Neural cell (in vitro differentiated cells): ENCODE measurements around the gene TXLNB. TPM values are rescaled to one million over a fixed set of nuclear protein-coding genes. Genes with fewer than 3 reads are reported as not detected.

Experiments used
- H2AFZ ChIP-seq: fragments of 200-600, 300-800 bp; sonication (generic), shearing (Covaris generic); 2 replicates; pipeline ENCODE4 v1.6.0; 2014; ENCODE audit warnings: low read depth, mild to moderate bottlenecking, antibody characterized with exemption, low read length, moderate library complexity
- H3F3A ChIP-seq: fragments of 200-600 bp; shearing (Covaris generic); 2 replicates; pipeline ENCODE4 v1.6.1; 2016; ENCODE audit warnings: mild to moderate bottlenecking, moderate library complexity, mixed read lengths, antibody characterized with exemption, low read length; ENCODE audit not compliant: insufficient read depth, poor library complexity, severe bottlenecking
- H3K27ac ChIP-seq: fragments of 200-600, 300-800 bp; sonication (generic), shearing (Covaris generic); 2 replicates; pipeline ENCODE4 v1.5.1; 2014; ENCODE audit warnings: mild to moderate bottlenecking, low read length, moderate library complexity
- H3K27me3 ChIP-seq: fragments of 300-800, 200-600 bp; sonication (generic), shearing (Covaris generic); 2 replicates; pipeline ENCODE4 v1.6.0; 2014; ENCODE audit warnings: mild to moderate bottlenecking, low read depth, low read length, moderate library complexity; ENCODE audit not compliant: insufficient read depth
- H3K36me3 ChIP-seq: fragments of 300-800, 200-600 bp; sonication (generic), shearing (Covaris generic); 2 replicates; pipeline ENCODE4 v1.5.1; 2014; ENCODE audit warnings: mild to moderate bottlenecking, antibody characterized with exemption, low read length, moderate library complexity; ENCODE audit not compliant: insufficient read depth
- H3K4me2 ChIP-seq: fragments of 300-800, 200-600 bp; sonication (generic), shearing (Covaris generic); 2 replicates; pipeline ENCODE4 v1.6.0; 2014; ENCODE audit warnings: mild to moderate bottlenecking, low read length
- H3K4me3 ChIP-seq: fragments of 300-800, 200-600 bp; sonication (generic), shearing (Covaris generic); 2 replicates; pipeline ENCODE4 v1.5.1; 2014; ENCODE audit warnings: mild to moderate bottlenecking, low read length, moderate library complexity
- H3K79me2 ChIP-seq: fragments of 200-600 bp; shearing (Covaris generic); replicated peaks from 2 replicates; pipeline ENCODE4 v1.6.0; 2014; ENCODE audit warnings: mild to moderate bottlenecking, low read length, moderate library complexity; ENCODE audit not compliant: insufficient read depth
- H3K9ac ChIP-seq: fragments of 300-800, 200-600 bp; sonication (generic), shearing (Covaris generic); 2 replicates; pipeline ENCODE4 v1.6.1; 2016; ENCODE audit warnings: mild to moderate bottlenecking, low read length, mixed read lengths
- H3K9me2 ChIP-seq: fragments of 200-600 bp; shearing (Covaris generic); 2 replicates; pipeline ENCODE4 v1.6.1; 2016; ENCODE audit warnings: mild to moderate bottlenecking, low read length, mixed read lengths; ENCODE audit not compliant: insufficient read depth
- H3K9me3 ChIP-seq: fragments of 200-600, 300-800 bp; sonication (generic), shearing (Covaris generic); 2 replicates; pipeline ENCODE4 v1.6.1; 2016; ENCODE audit warnings: mild to moderate bottlenecking, mixed run types, low read length, moderate library complexity, mixed read lengths
- H4K20me1 ChIP-seq: fragments of 200-600 bp; shearing (Covaris generic); 2 replicates; pipeline ENCODE4 v1.6.1; 2016; ENCODE audit warnings: mild to moderate bottlenecking, mixed run types; ENCODE audit not compliant: insufficient read depth
- CTCF ChIP-seq: fragments of 450-650 bp; IDR thresholded peaks from 2 replicates; pipeline ENCODE4 v1.5.1; 2014; ENCODE audit warnings: antibody characterized with exemption, mild to moderate bottlenecking, moderate library complexity; ENCODE audit not compliant: poor library complexity, severe bottlenecking
- EP300 ChIP-seq: fragments of 450-650 bp; conservative IDR thresholded peaks from 2 replicates; pipeline ENCODE4 v1.6.1; 2014; ENCODE audit warnings: antibody characterized with exemption, mild to moderate bottlenecking, moderate library complexity; ENCODE audit not compliant: poor library complexity, severe bottlenecking
- EZH2 ChIP-seq: fragments of 200-600, 300-800 bp; shearing (Covaris generic), sonication (generic); IDR thresholded peaks from 2 replicates; pipeline ENCODE4 v1.6.1; 2014; ENCODE audit warnings: antibody characterized with exemption, low read length, borderline replicate concordance, mild to moderate bottlenecking; ENCODE audit not compliant: insufficient read depth, poor library complexity, severe bottlenecking
- MXI1 ChIP-seq: fragments of 450-650 bp; conservative IDR thresholded peaks from 2 replicates; pipeline ENCODE4 v1.6.1; 2014; ENCODE audit warnings: antibody characterized with exemption, mild to moderate bottlenecking; ENCODE audit not compliant: poor library complexity, severe bottlenecking
- POLR2AphosphoS5 ChIP-seq: IDR thresholded peaks from 2 replicates; pipeline ENCODE4 v1.6.1; 2012
- RAD21 ChIP-seq: fragments of 450-650 bp; conservative IDR thresholded peaks from 2 replicates; pipeline ENCODE4 v1.6.1; 2014; ENCODE audit warnings: antibody characterized with exemption, mild to moderate bottlenecking, moderate library complexity
- SMC3 ChIP-seq: fragments of 450-650 bp; conservative IDR thresholded peaks from 2 replicates; pipeline ENCODE4 v1.6.1; 2014; ENCODE audit warnings: antibody characterized with exemption, mild to moderate bottlenecking, moderate library complexity; ENCODE audit not compliant: poor library complexity
- TAF1 ChIP-seq: IDR thresholded peaks from 2 replicates; pipeline ENCODE4 v1.6.1; 2012; ENCODE audit warnings: low read depth
- polyA plus RNA-seq: library from polyadenylated mRNA; depleted of rRNA; stranded (reverse); fragments of >200 nt; gene quantifications from 2 replicates; pipeline ENCODE4 v1.2.3, GENCODE V29; 2014

TXLNB gene
- polyA plus RNA-seq, 1 donor from 2014 or later: not detected

- no peaks in the 10 kb centered on the region for H4K20me1 ChIP-seq
- no peaks in the 10 kb centered on the region for H3K9me3 ChIP-seq
- no peak overlapping the region for H3K27ac ChIP-seq
- H3K9ac ChIP-seq: no peak overlapping the region
- no peaks in the 10 kb centered on the region for H3K9me2 ChIP-seq
- no peak overlapping the region for H2AFZ ChIP-seq
- no peaks in the 10 kb centered on the region for H3K27me3 ChIP-seq
- no peak overlapping the region for H3K4me3 ChIP-seq
- H3K79me2 ChIP-seq: no peaks in the 10 kb centered on the region
- H3F3A ChIP-seq: no peaks in the 10 kb centered on the region
- TF ChIP-seq RAD21 (no peak), SMC3 (no peak), EP300 (no peak)
- no peaks in the 10 kb centered on the region for H3K36me3 ChIP-seq
- H3K4me2 ChIP-seq: no peak overlapping the region
These were observed 40.6 kb downstream of the TXLNB start for GRCh38 chr6:139251045-139251690.

- peak; percentile 37 for TF ChIP-seq CTCF
- TF ChIP-seq RAD21: no peak
- no peak for TF ChIP-seq POLR2AphosphoS5
- H4K20me1 ChIP-seq: no peaks in the 10 kb centered on the region
- H3K9ac ChIP-seq: no peak overlapping the region
- no peaks in the 10 kb centered on the region for H3K9me3 ChIP-seq
- H3K9me2 ChIP-seq: no peaks in the 10 kb centered on the region
- no peaks in the 10 kb centered on the region for H3K27me3 ChIP-seq
- H3K4me2 ChIP-seq: no peak overlapping the region
- H3K36me3 ChIP-seq: no peaks in the 10 kb centered on the region
- H3K4me3 ChIP-seq: no peak overlapping the region
- no peaks in the 10 kb centered on the region for H3F3A ChIP-seq
- H3K79me2 ChIP-seq: no peaks in the 10 kb centered on the region
- H2AFZ ChIP-seq: no peak overlapping the region
- H3K27ac ChIP-seq: no peak overlapping the region
These were observed 41.3 kb downstream of the TXLNB start for GRCh38 chr6:139250296-139251044.

- no peaks in the 10 kb centered on the region for H3F3A ChIP-seq
- no peak overlapping the region for H3K4me2 ChIP-seq
- no peak for TF ChIP-seq TAF1
- TF ChIP-seq EZH2: no peak
- no peak overlapping the region for H2AFZ ChIP-seq
- no peak overlapping the region for H3K9ac ChIP-seq
- no peak overlapping the region for H3K4me3 ChIP-seq
- no peak overlapping the region for H3K27ac ChIP-seq
- no peaks in the 10 kb centered on the region for H3K27me3 ChIP-seq
- no peaks in the 10 kb centered on the region for H4K20me1 ChIP-seq
- H3K36me3 ChIP-seq: no peaks in the 10 kb centered on the region
- no peaks in the 10 kb centered on the region for H3K79me2 ChIP-seq
- no peaks in the 10 kb centered on the region for H3K9me3 ChIP-seq
- no peaks in the 10 kb centered on the region for H3K9me2 ChIP-seq
These were observed 42.4 kb downstream of the TXLNB start for GRCh38 chr6:139249395-139249794.

- H3K27ac ChIP-seq: no peak overlapping the region
- no peaks in the 10 kb centered on the region for H3K27me3 ChIP-seq
- no peak overlapping the region for H3K9ac ChIP-seq
- no peaks in the 10 kb centered on the region for H3F3A ChIP-seq
- H3K4me3 ChIP-seq: no peak overlapping the region
- no peak overlapping the region for H2AFZ ChIP-seq
- H3K36me3 ChIP-seq: no peaks in the 10 kb centered on the region
- no peak overlapping the region for H3K4me2 ChIP-seq
- no peaks in the 10 kb centered on the region for H3K9me2 ChIP-seq
- no peaks in the 10 kb centered on the region for H3K9me3 ChIP-seq
- no peaks in the 10 kb centered on the region for H4K20me1 ChIP-seq
- TF ChIP-seq EP300: no peak
- no peak for TF ChIP-seq TAF1
- TF ChIP-seq MXI1: no peak
- no peaks in the 10 kb centered on the region for H3K79me2 ChIP-seq
These were observed 42.9 kb downstream of the TXLNB start for GRCh38 chr6:139248911-139249310.
